HepG2 (cell line): ENCODE results near the gene FUT6. TPM values are rescaled to one million over a fixed set of nuclear protein-coding genes. Genes with fewer than 3 reads are reported as not detected.

ENCODE experiments used
- ATF5 ChIP-seq: sonication (generic); formaldehyde crosslinking; IDR thresholded peaks from 2 replicates; pipeline ENCODE4 v1.4.0; 2020; ENCODE audit warnings: mild to moderate bottlenecking, low read depth, missing genetic modification reagents
- GRHL1 ChIP-seq: sonication (generic); formaldehyde crosslinking; conservative IDR thresholded peaks from 2 replicates; pipeline ENCODE4 v1.8.0; 2022; ENCODE audit warnings: missing genetic modification reagents
- MBD4 ChIP-seq: IDR thresholded peaks from 2 replicates; pipeline ENCODE4 v1.6.1; 2012; ENCODE audit warnings: low read length, inconsistent platforms, borderline replicate concordance
- NKX3-1 ChIP-seq: sonication (generic); formaldehyde crosslinking; IDR thresholded peaks from 2 replicates; pipeline ENCODE4 v1.5.0; 2020; ENCODE audit warnings: missing genetic modification reagents
- RELA ChIP-seq: sonication (generic); formaldehyde crosslinking; IDR thresholded peaks from 2 replicates; pipeline ENCODE4 v1.4.0; 2020; ENCODE audit warnings: missing genetic modification reagents
- SALL1 ChIP-seq: sonication (generic); formaldehyde crosslinking; IDR thresholded peaks from 2 replicates; pipeline ENCODE4 v1.8.0; 2022; ENCODE audit warnings: mild to moderate bottlenecking, missing genetic modification reagents
- SATB2 ChIP-seq: sonication (generic); formaldehyde crosslinking; IDR thresholded peaks from 2 replicates; pipeline ENCODE4 v1.5.0; 2020; ENCODE audit warnings: missing genetic modification reagents
- ZBTB7A ChIP-seq: sonication (generic); formaldehyde crosslinking; IDR thresholded peaks from 2 replicates; pipeline ENCODE4 v1.8.0; 2022; ENCODE audit warnings: mild to moderate bottlenecking, missing genetic modification reagents
- ZNF234 ChIP-seq: sonication (generic); formaldehyde crosslinking; conservative IDR thresholded peaks from 2 replicates; pipeline ENCODE4 v1.5.1; 2020; ENCODE audit warnings: mild to moderate bottlenecking, missing genetic modification reagents
- ZNF282 ChIP-seq: fragments of 450-650 bp; IDR thresholded peaks from 2 replicates; pipeline ENCODE4 v1.6.1; 2018; ENCODE audit not compliant: partially characterized antibody
- ZNF883 ChIP-seq: sonication (generic); formaldehyde crosslinking; IDR thresholded peaks from 2 replicates; pipeline ENCODE4 v1.5.1; 2020; ENCODE audit warnings: mild to moderate bottlenecking, missing genetic modification reagents; ENCODE audit errors: not compliant biosample characterization
- ZSCAN22 ChIP-seq: sonication (generic); formaldehyde crosslinking; IDR thresholded peaks from 2 replicates; pipeline ENCODE4 v1.4.0; 2020; ENCODE audit warnings: mild to moderate bottlenecking, missing genetic modification reagents
- polyA plus RNA-seq, 8 experiments: library from polyadenylated mRNA; depleted of rRNA in 3 of 8; stranded (reverse) in 7 of 8; unstranded in 1 of 8; fragments of >200 nt; fragmentation: Illumina TruSeq in 4 of 8; extraction: Trizol in 4 of 8; gene quantifications; 2 replicates each; pipeline versions ENCODE4 v1.2.1 to v1.2.3, GENCODE V29; 2011 to 2016; ENCODE audit warnings: low read depth in 4 of 8, missing spikeins in 1 of 8, mixed read lengths in 1 of 8; ENCODE audit not compliant: insufficient read depth in 1 of 8
- total RNA-seq, 5 experiments: library from RNA; depleted of rRNA; stranded (reverse); fragments of >200 nt; fragmentation: Illumina TruSeq; extraction: Trizol; gene quantifications; 2 replicates each; pipeline ENCODE4 v1.2.3, GENCODE V29; 2016; ENCODE audit warnings: low read depth in 1 of 5

The FUT6 gene
- total and polyA plus RNA-seq, 2 of the 13 experiments (the other 11 are each of a cell fraction or from before 2014, with no cell fraction given): 8.2 to 27.7 TPM

- no peak for TF ChIP-seq RELA
- TF ChIP-seq ZNF883 (CRISPR knock-in tag): peak; percentile 96
- TF ChIP-seq NKX3-1 (CRISPR knock-in tag): no peak
- no peak for TF ChIP-seq MBD4
- no peak for TF ChIP-seq SATB2 (CRISPR knock-in tag)
- peak; percentile 92 for TF ChIP-seq SALL1 (CRISPR knock-in tag)
- TF ChIP-seq GRHL1: no peak
- no peak for TF ChIP-seq ZNF282
- peak; percentile 47 for TF ChIP-seq ZBTB7A (CRISPR knock-in tag)
- TF ChIP-seq ZSCAN22 (CRISPR knock-in tag): peak; percentile 98
- no peak for TF ChIP-seq ZNF234 (CRISPR knock-in tag)
- no peak for TF ChIP-seq ATF5 (CRISPR knock-in tag)
Measured at GRCh38 chr19:5790559-5791520, 48.7 kb downstream of the FUT6 start, which contains the start of gene DUS3L (continued).
